ENCODE data around the gene LRRN4CL.
"Not testable (repeated sequence)": the region's sequence is repeated elsewhere in the genome, so short reads cannot be mapped to it uniquely, and the experiment has no call there.

Gene LRRN4CL

DNA sequence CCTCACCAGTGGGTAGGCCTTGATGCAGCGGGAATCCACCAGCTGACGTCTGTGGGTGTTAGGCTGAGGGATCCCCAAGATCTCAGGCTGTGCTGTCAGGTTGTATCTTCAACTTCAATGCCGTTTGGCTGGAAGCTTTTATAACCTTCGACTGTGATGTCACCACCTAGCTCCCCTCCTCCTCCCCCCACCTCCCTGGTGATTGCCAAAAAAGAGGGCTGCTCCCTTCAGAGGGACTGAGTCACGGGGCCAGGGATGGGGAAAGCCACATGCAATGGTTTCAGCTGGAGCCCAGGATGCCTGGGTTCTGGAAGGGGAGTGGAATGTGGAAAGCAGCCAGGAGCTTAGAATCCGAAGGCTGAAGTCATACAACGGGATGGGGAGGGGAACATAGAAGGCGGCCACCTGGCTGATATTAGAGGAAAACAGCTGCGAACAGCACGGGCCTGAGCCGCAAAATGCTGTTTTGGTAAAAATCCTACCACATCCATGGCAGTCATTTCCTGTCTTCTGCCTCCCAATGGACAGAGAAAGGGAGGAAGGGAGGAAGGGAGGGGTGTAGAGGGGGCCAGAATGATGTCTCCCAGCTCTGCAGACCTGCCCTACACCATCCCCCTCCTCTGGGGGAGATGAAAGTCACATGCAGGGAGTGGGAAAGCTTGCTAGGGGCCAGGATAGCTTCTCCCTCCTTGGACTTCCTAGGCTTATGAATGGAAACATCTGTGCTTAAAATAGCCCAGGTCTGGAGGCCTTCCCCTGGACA, at the start of gene LRRN4CL:
Gene LRRN4CL, minus strand, starts transcription at position 110 of the 763 bp plus-strand sequence. CDS start 1,022 bp downstream, outside the sequence.
- DNase-seq (no peak), ATAC-seq (no peak)
- H3K27me3 Mint-ChIP-seq = peaks cover 12% of the 10 kb centered on the region
- H3K4me3 Mint-ChIP-seq = no peak within 1 kb of the TSS
- no peaks in the 10 kb centered on the region for H3K9me3 Mint-ChIP-seq
- H3K4me1 Mint-ChIP-seq = peaks cover 8% of the 10 kb centered on the region
- H3K27ac Mint-ChIP-seq = no peak within 1 kb of the TSS

- Mint-ChIP-seq H3K9me3 (no peaks in the 10 kb centered on the region), H3K27ac (no peak overlapping the region), H3K27me3 (no peaks in the 10 kb centered on the region), H3K4me1 (peaks cover 5% of the 10 kb centered on the region), H3K4me3 (no peak overlapping the region)
- ATAC-seq (no peak), DNase-seq (no peak)
Measured at GRCh38 chr11:62737196-62737595, 47.9 kb upstream of the LRRN4CL start.

DNA sequence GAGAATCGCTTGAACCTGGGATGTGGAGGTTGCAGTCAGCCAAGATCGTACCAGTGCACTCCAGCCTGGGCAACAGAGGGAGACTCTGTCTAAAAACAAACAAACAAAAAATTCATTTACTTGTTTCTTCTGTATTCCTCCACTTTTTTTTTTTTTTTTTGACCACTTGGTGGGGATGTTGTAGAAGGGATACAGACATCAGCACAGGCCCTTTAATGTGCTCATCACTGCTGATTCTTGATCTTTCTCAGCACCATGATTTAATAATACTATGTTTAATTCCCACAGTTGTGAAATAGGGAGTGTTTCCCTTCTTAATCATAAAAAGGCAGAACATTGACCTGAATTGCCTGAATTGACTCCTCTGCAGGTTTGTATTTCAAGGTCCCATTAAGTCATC, 43.5 kb upstream of the LRRN4CL start:
- Mint-ChIP-seq H3K9me3 (no peaks in the 10 kb centered on the region), H3K27me3 (no peaks in the 10 kb centered on the region), H3K27ac (peak overlapping the region in 1 of 2 donors; percentile 87), H3K4me3 (no peak overlapping the region), H3K4me1 (peaks cover 27% of the 10 kb centered on the region)
- ATAC-seq (peak; percentile 26), DNase-seq (no peak)

DNA sequence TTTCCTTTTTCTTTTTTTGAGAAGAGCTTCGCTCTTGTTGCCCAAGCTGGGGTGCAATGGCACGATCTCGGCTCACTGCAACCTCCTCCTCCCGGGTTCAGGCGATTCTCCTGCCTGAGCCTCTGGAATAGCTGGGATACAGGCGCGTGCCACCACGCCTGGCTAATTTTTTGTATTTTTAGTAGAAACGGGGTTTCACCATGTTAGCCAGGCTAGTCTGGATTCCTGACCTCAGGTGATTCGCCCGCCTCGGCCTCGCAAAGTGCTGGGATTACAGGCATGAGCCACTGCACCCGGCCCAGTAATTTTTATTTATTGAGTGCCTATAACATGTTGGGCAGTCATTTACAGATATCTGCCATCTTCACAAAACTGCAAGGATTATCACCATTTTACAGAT, 40.7 kb upstream of the LRRN4CL start:
- H3K27ac Mint-ChIP-seq, H3K9me3 Mint-ChIP-seq, DNase-seq, H3K27me3 Mint-ChIP-seq, ATAC-seq: not testable (repeated sequence)
- peak overlapping the region; percentile 97 to 100 for H3K4me3 Mint-ChIP-seq
- peaks cover 34% of the 10 kb centered on the region for H3K4me1 Mint-ChIP-seq

GRCh38 chr11:62728171-62728988, 39.0 kb upstream of the LRRN4CL start, which contains the start of gene TTC9C:
Gene TTC9C, plus strand, starts transcription at chr11:62728486. Its CDS starts 363 bp downstream, at chr11:62728849.
- peaks cover 50% of the 10 kb centered on the region for H3K4me1 Mint-ChIP-seq
- no peaks in the 10 kb centered on the region for H3K27me3 Mint-ChIP-seq
- no peaks in the 10 kb centered on the region for H3K9me3 Mint-ChIP-seq
- DNase-seq (peak in 1 of 2 donors; percentile 81), ATAC-seq (peak; percentile 27)
- peak within 1 kb of the TSS; percentile 97 to 100 for H3K4me3 Mint-ChIP-seq
- H3K27ac Mint-ChIP-seq = peak within 1 kb of the TSS; percentile 94 to 96

GRCh38 chr11:62727872-62728170, 38.5 kb upstream of the LRRN4CL start:
- DNase-seq = peak; percentile 88 to 91
- ATAC-seq = peak; percentile 71
- no peaks in the 10 kb centered on the region for H3K9me3 Mint-ChIP-seq
- no peaks in the 10 kb centered on the region for H3K27me3 Mint-ChIP-seq
- peaks cover 46% of the 10 kb centered on the region for H3K4me1 Mint-ChIP-seq
- H3K27ac Mint-ChIP-seq = peak overlapping the region; percentile 94 to 96
- H3K4me3 Mint-ChIP-seq = peak overlapping the region; percentile 97 to 100

DNA sequence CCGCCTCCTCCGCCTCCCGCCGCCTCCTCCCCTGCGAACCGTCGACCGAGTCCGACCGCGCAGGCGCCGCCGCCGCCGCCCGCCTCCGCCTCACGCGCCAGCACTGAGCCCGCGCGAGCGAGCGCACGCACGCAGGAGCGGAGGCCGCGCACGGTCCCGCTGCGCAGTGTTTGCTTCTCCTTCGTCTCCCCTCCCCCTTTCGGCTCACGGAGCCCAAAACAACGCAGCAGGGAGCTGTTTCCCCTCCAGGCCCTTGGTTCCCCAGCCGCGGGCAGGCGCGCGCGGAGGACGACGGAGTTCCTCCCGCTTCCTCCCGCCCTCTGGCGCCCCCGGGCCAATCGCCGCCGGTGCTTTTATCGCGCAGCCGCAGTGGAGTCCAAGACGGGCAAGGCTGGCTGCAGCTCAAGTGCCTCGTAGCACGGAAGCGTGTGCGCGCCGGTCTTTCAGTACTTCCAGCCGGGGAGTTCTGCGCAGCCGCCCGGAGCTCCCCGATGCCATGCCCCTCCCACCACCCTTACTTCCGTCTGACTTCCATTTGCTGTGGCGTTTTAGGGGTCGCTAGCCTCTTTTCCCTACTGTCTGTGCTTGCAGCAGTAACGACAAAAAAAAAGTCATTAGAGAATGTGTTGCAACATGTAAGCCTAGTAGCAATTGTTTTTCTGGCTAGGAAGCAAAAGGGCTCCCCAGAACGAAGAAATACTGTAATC, 38.0 kb upstream of the LRRN4CL start, which contains the start of gene HNRNPUL2:
Gene HNRNPUL2, minus strand, starts transcription at position 293 of the 707 bp plus-strand sequence. CDS start 301 bp downstream, outside the sequence.
- ATAC-seq = peak; percentile 89
- Mint-ChIP-seq H3K9me3 (no peaks in the 10 kb centered on the region), H3K27ac (peak within 1 kb of the TSS; percentile 94 to 96), H3K4me3 (peak within 1 kb of the TSS; percentile 97 to 100), H3K4me1 (peaks cover 51% of the 10 kb centered on the region), H3K27me3 (no peaks in the 10 kb centered on the region)
- peak; percentile 99 to 100 for DNase-seq

DNA sequence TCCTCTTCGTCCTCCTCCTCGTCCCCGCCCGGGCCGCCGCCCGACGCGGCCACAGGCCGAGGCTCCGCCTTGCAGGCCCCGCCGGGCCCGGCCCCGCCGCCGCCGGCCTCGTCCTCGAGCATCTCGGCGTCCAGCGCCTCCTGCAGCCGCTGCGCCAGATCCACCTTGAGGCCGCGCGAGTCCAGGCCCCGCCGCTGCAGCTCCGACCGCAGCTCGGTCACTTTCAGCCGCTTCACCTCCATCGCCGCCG, 37.5 kb upstream of the LRRN4CL start:
- Mint-ChIP-seq H3K9me3 (no peaks in the 10 kb centered on the region), H3K4me3 (peak overlapping the region; percentile 97 to 100), H3K27ac (peak overlapping the region; percentile 91 to 96), H3K27me3 (no peaks in the 10 kb centered on the region), H3K4me1 (peaks cover 56% of the 10 kb centered on the region)
- DNase-seq (no peak), ATAC-seq (peak; percentile 4)

DNA sequence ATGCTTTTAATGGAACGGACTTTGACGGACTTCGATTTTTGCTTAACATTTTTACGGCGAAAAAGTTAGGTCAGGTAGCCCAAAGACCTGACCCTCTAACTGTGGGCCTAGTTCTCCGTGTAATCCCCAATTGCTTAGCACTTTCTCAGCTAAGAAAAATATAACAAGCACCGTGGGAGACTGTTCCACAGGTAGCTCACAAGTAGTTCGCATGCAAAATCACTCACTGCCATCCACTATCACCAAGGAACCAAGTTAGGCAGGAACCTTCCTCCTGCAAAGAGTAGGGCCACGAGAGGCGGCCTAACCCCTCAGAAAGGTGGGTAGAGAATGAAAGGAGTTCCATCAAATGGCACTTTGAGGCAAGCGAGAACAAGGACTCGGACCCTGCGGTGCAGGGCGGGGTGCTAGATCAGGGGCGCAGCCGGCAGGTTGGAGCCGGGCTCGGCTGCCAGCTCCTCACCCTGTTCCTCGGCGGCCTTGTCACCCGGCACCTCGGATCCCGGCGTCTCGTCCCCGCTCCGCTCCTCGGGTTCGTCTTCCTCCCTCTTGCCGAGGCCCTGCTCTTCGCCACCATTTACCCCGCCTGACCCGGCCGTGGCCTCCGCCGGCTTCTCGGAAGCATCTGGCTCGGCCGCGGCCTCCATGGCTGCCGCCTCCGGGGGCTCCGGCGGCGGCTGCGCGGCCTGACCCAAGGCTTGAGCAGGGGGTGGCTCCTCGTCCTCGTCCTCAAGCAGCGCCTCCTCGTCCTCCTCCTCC, 37.0 kb upstream of the LRRN4CL start:
- peak overlapping the region; percentile 97 to 100 for H3K4me3 Mint-ChIP-seq
- H3K27ac Mint-ChIP-seq = peak overlapping the region; percentile 91 to 95
- peaks cover 57% of the 10 kb centered on the region for H3K4me1 Mint-ChIP-seq
- no peaks in the 10 kb centered on the region for H3K9me3 Mint-ChIP-seq
- no peak for ATAC-seq
- no peaks in the 10 kb centered on the region for H3K27me3 Mint-ChIP-seq
- no peak for DNase-seq

DNA sequence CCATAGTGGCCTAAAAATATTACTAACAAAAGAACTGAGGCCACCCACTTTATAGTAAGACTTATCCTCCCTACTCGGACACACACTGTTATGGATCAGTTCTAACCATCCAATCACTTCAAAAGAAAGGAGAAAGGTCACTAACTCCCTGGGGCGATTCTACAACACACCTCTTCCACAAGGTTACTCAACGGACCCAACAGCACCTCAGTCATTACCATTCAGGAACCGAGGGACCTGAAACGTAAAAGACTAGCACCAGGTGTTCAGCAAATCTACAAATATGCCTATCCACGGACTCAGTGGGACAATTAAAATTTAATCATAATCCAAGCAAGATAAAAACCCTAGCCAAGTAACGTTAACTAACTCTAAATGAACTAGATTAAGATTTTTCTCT, 36.3 kb upstream of the LRRN4CL start:
- no peak for DNase-seq
- H3K4me3 Mint-ChIP-seq = peak overlapping the region; percentile 97 to 100
- peak overlapping the region; percentile 91 to 95 for H3K27ac Mint-ChIP-seq
- H3K27me3 Mint-ChIP-seq = no peaks in the 10 kb centered on the region
- no peaks in the 10 kb centered on the region for H3K9me3 Mint-ChIP-seq
- no peak for ATAC-seq
- H3K4me1 Mint-ChIP-seq = peaks cover 56% of the 10 kb centered on the region

- Mint-ChIP-seq H3K9me3 (no peaks in the 10 kb centered on the region), H3K4me1 (peaks cover 56% of the 10 kb centered on the region), H3K27ac (peak overlapping the region; percentile 25 to 80), H3K4me3 (peak overlapping the region; percentile 97 to 100), H3K27me3 (no peaks in the 10 kb centered on the region)
- ATAC-seq (no peak), DNase-seq (no peak)
Measured at GRCh38 chr11:62724171-62724570, 34.8 kb upstream of the LRRN4CL start.

DNA sequence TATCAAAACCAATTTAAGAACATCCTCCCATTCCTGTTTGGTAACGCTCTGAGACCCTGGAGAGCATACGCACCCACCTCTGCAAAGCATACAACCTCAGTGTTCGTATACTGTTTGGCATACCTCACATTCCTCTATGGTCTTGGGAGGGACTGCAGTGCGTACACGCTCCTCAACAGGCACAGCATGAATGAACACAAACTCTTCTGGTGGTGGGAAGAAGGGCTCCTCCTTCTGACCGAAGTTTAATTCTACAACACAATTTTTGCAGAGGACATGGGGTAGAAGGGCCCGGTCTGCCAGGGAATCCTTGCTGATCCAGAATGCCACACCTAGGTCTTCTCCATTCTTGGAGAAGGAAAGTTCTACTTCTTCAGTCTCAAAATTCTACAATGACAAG, 32.7 kb upstream of the LRRN4CL start:
- no peaks in the 10 kb centered on the region for H3K9me3 Mint-ChIP-seq
- H3K4me3 Mint-ChIP-seq = no peak overlapping the region
- ATAC-seq = no peak
- peaks cover 57% of the 10 kb centered on the region for H3K4me1 Mint-ChIP-seq
- DNase-seq = no peak
- H3K27ac Mint-ChIP-seq = peak overlapping the region in 1 of 2 donors; percentile 20
- no peaks in the 10 kb centered on the region for H3K27me3 Mint-ChIP-seq

DNA sequence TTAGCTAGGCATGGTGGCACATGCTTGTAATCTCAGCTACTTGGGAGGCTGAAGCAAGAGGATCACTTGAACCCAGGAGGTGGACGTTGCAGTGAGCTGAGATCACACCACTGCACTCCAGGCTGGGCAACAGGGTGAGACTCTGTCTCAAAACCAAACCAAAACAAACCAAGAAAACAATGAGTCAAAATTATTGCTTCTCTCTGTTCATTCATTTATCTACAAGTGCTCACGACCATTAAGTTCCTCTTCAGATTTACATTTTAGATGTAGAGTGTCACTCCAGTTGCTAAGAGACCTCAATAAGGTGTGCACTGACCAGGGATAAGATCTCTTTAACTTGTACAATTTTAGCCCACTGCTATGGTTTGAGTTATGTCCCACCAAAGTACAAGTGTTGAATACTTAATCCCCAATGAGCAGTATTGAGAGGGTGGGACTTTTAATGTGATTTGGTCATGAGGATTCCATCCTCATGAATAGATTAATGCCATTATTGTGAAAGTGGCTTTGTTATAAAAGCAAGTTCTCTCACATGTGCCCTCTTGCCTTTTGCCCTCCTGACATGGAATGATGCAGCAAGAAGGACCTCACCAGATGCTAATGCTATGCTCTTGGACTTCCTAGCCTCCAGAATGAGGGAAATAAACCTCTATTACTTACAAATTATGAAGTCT, 30.1 kb upstream of the LRRN4CL start:
- H3K27me3 Mint-ChIP-seq = no peaks in the 10 kb centered on the region
- DNase-seq (no peak), ATAC-seq (no peak)
- peak overlapping the region in 1 of 2 donors; percentile 42 for H3K27ac Mint-ChIP-seq
- H3K4me1 Mint-ChIP-seq = peaks cover 69% of the 10 kb centered on the region
- no peaks in the 10 kb centered on the region for H3K9me3 Mint-ChIP-seq
- H3K4me3 Mint-ChIP-seq = no peak overlapping the region

DNA sequence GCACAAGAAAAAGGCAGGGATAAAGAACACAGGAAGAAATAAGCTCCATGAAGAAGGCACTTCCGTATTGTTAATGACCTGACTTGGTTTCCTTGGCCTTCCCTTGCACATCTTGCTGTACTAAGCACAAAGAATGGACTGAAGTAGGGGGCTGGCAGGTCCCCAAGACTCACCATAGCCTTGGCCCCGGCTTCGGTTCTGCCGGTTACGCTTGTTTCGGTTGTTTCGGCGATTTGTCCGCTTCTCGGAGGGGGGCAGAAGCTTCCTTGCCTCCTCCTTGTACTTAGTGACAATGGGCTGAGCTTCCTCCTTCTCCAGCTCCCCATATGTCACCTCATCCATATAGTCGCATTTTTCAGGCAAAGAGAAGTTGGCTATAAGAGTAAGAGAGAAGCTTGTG, 27.5 kb upstream of the LRRN4CL start:
- peaks cover 73% of the 10 kb centered on the region for H3K4me1 Mint-ChIP-seq
- DNase-seq (no peak), ATAC-seq (no peak)
- no peaks in the 10 kb centered on the region for H3K9me3 Mint-ChIP-seq
- peak overlapping the region in 1 of 2 donors; percentile 59 for H3K27ac Mint-ChIP-seq
- H3K27me3 Mint-ChIP-seq = no peaks in the 10 kb centered on the region
- no peak overlapping the region for H3K4me3 Mint-ChIP-seq

Data from stimulated activated naive CD8-positive, alpha-beta T cell treated with anti-CD3 and anti-CD28 coated beads, Interleukin-15, amount 100 ng/mL, for 72 hours (primary cell).